Measurements from ENCODE around the gene KLHL29.

Gene KLHL29

GRCh38 chr2:23475473-23475872, 90.5 kb downstream of the KLHL29 start:
- H3K4me3 ChIP-seq (ENCODE audit: low read length), result no peak overlapping the region

DNA sequence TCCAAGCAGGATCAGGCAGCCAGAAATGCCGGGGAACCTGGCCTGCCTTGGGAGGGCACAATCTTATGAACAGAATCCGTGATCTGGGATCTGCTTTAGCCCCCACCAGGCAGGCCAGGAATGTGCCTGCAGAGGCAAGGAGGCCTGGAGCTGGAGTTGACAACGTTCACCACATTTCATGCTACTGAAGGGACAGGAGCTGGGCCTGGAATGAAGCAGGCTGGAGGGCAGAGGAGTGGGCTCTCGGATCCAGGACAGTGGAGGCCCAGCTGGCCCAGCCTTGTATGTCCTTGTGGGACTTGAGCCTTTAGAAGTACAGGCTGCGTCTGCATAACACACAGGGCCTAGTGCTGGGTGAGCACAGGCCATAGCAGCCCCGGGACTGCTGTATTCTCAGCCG, 91.8 kb downstream of the KLHL29 start:
- Histone ChIP-seq H3K9me2 (replicated peaks; ENCODE audit: control insufficient read depth, low read length) (no peaks in the 10 kb centered on the region), H3F3A (ENCODE audit: control insufficient read depth, insufficient read depth) (no peaks in the 10 kb centered on the region), H3K9me3 (ENCODE audit: control insufficient read depth, insufficient read depth, low read length) (no peaks in the 10 kb centered on the region), H3K36me3 (ENCODE audit: control insufficient read depth, low read length) (no peaks in the 10 kb centered on the region), H4K20me1 (ENCODE audit: control insufficient read depth, insufficient read depth, low read depth, low read length) (no peaks in the 10 kb centered on the region), H3K79me2 (ENCODE audit: control insufficient read depth, low read length) (no peaks in the 10 kb centered on the region), H3K4me3 (ENCODE audit: low read length) (no peak overlapping the region), H3K27ac (ENCODE audit: low read depth, low read length) (no peak overlapping the region), H3K4me2 (ENCODE audit: low read length) (no peak overlapping the region), H3K4me1 (ENCODE audit: control insufficient read depth, low read length) (no peaks in the 10 kb centered on the region), H3K27me3 (ENCODE audit: control insufficient read depth, low read length) (no peaks in the 10 kb centered on the region)
- TF ChIP-seq CTCF (IDR thresholded peaks at IDR 0.05; ENCODE audit: low read depth, low read length, poor library complexity, severe bottlenecking) (no peak), EZH2phosphoT487 (IDR thresholded peaks at IDR 0.05; ENCODE audit: borderline replicate concordance, low read length) (no peak)

More at GRCh38 chr2:23475473-23475872, 90.5 kb downstream of the KLHL29 start:
- Histone ChIP-seq H3K27me3 (ENCODE audit: control insufficient read depth, low read length) (no peaks in the 10 kb centered on the region), H3K4me1 (ENCODE audit: control insufficient read depth, low read length) (no peaks in the 10 kb centered on the region), H3K9me3 (ENCODE audit: control insufficient read depth, insufficient read depth, low read length) (no peaks in the 10 kb centered on the region), H3K27ac (ENCODE audit: low read depth, low read length) (no peak overlapping the region), H3K36me3 (ENCODE audit: control insufficient read depth, low read length) (no peaks in the 10 kb centered on the region), H3F3A (ENCODE audit: control insufficient read depth, insufficient read depth) (no peaks in the 10 kb centered on the region), H3K79me2 (ENCODE audit: control insufficient read depth, low read length) (no peaks in the 10 kb centered on the region), H3K4me2 (ENCODE audit: low read length) (no peak overlapping the region), H4K20me1 (ENCODE audit: control insufficient read depth, insufficient read depth, low read depth, low read length) (no peaks in the 10 kb centered on the region), H3K9me2 (replicated peaks; ENCODE audit: control insufficient read depth, low read length) (no peaks in the 10 kb centered on the region)
- TF ChIP-seq CTCF (IDR thresholded peaks at IDR 0.05; ENCODE audit: low read depth, low read length, poor library complexity, severe bottlenecking) (no peak), EZH2phosphoT487 (IDR thresholded peaks at IDR 0.05; ENCODE audit: borderline replicate concordance, low read length) (no peak)

DNA sequence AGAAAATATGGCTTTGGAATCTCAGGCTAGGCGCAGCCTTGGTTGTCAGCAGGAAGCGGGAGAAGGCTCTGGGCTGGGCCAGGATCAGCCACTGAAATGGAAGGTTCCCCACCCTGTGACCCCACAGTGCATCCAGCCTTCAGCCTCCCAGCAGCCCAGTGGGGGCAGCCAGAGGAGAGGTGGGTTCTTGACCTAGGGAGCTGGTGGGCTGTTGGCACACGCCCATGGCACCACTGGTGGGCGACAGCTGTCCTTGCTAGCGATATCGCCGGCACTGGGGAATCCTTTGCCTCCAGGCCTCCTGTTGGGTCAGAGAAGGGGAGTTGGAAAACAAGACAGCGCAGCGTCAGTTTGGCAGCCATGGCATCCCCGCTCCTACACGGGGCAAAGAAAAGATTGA, 92.4 kb downstream of the KLHL29 start:
- H3K4me1 ChIP-seq (ENCODE audit: control insufficient read depth, low read length), result no peaks in the 10 kb centered on the region
- H3K36me3 ChIP-seq (ENCODE audit: control insufficient read depth, low read length), result no peaks in the 10 kb centered on the region
- H4K20me1 ChIP-seq (ENCODE audit: control insufficient read depth, insufficient read depth, low read depth, low read length), result no peaks in the 10 kb centered on the region
- no peak overlapping the region for H3K4me2 ChIP-seq (ENCODE audit: low read length)
- H3K9me3 ChIP-seq (ENCODE audit: control insufficient read depth, insufficient read depth, low read length), result no peaks in the 10 kb centered on the region
- H3K9me2 ChIP-seq (replicated peaks; ENCODE audit: control insufficient read depth, low read length), result no peaks in the 10 kb centered on the region
- no peaks in the 10 kb centered on the region for H3F3A ChIP-seq (ENCODE audit: control insufficient read depth, insufficient read depth)
- no peak overlapping the region for H3K27ac ChIP-seq (ENCODE audit: low read depth, low read length)
- no peak overlapping the region for H3K4me3 ChIP-seq (ENCODE audit: low read length)
- H3K79me2 ChIP-seq (ENCODE audit: control insufficient read depth, low read length), result no peaks in the 10 kb centered on the region
- no peaks in the 10 kb centered on the region for H3K27me3 ChIP-seq (ENCODE audit: control insufficient read depth, low read length)
- TF ChIP-seq CTCF (IDR thresholded peaks at IDR 0.05; ENCODE audit: low read depth, low read length, poor library complexity, severe bottlenecking) (no peak), EZH2phosphoT487 (IDR thresholded peaks at IDR 0.05; ENCODE audit: borderline replicate concordance, low read length) (no peak)
